IMR-90 (cell line): ENCODE measurements around the gene CELSR2. TPM values are rescaled to one million over a fixed set of nuclear protein-coding genes. Genes with fewer than 3 reads are reported as not detected.

ENCODE experiments used
- ATAC-seq: fragments of 200-7000 bp; cut with Tn5 transposase; 2 replicates; pipeline ENCODE4 v1.9.1; 2020; ENCODE audit warnings: low read depth, mild to moderate bottlenecking, moderate library complexity
- BruUV-seq: library from RNA; stranded (reverse); fragments of 400-500 nt; replicated peaks from 2 replicates; lab custom pipeline; 2021; lab: Mats Ljungman, UMichigan
- CTCF ChIA-PET: fragments of 300-600 bp; formaldehyde crosslinking; extraction: SDS; loops from one replicate; lab custom pipeline; 2021; ENCODE audit warnings: antibody characterized with exemption; lab: Yijun Ruan, JAX
- POLR2A ChIA-PET: fragments of 300-600 bp; sonication (Branson Sonifier 250); formaldehyde crosslinking; loops from one replicate; lab custom pipeline; 2022; ENCODE audit warnings: antibody characterized with exemption; ENCODE audit not compliant: unreplicated experiment; lab: Charles Lee
- DNase-seq: peaks from one replicate; pipeline ENCODE4 v3.0.0; 2013
- H2AFZ ChIP-seq: replicated peaks from 2 replicates; pipeline ENCODE3; 2013; ENCODE audit warnings: low read length, mild to moderate bottlenecking; ENCODE audit not compliant: poor library complexity
- H2AK5ac ChIP-seq: 2 replicates; pipeline ENCODE4 v1.6.1; 2013; ENCODE audit warnings: low read depth, low read length, inconsistent platforms
- H2AK9ac ChIP-seq: replicated peaks from 2 replicates; pipeline ENCODE3; 2013; ENCODE audit warnings: mild to moderate bottlenecking, low read depth, low read length, moderate library complexity; ENCODE audit not compliant: poor library complexity
- H2BK120ac ChIP-seq: 2 replicates; pipeline ENCODE4 v1.6.1; 2013; ENCODE audit warnings: low read depth, low read length, inconsistent platforms
- H2BK15ac ChIP-seq: 3 replicates; pipeline ENCODE4 v1.6.1; 2013; ENCODE audit warnings: low read depth, low read length, inconsistent platforms
- H2BK20ac ChIP-seq: 2 replicates; pipeline ENCODE4 v1.6.1; 2013; ENCODE audit warnings: low read depth, mild to moderate bottlenecking, inconsistent platforms, low read length, moderate library complexity
- H2BK5ac ChIP-seq: 2 replicates; pipeline ENCODE4 v1.6.1; 2013; ENCODE audit warnings: mild to moderate bottlenecking, low read depth, low read length, inconsistent platforms; ENCODE audit not compliant: poor library complexity, severe bottlenecking
- H3K14ac ChIP-seq: replicated peaks from 2 replicates; pipeline ENCODE4 v1.6.1; 2013; ENCODE audit warnings: low read depth, low read length, inconsistent platforms
- H3K18ac ChIP-seq: 2 replicates; pipeline ENCODE4 v1.6.1; 2013; ENCODE audit warnings: low read depth, low read length, control low read depth
- H3K23ac ChIP-seq: 2 replicates; pipeline ENCODE4 v1.6.1; 2013; ENCODE audit warnings: low read depth, low read length, inconsistent platforms
- H3K27ac ChIP-seq: 2 replicates; pipeline ENCODE4 v1.5.1; 2013; ENCODE audit warnings: mild to moderate bottlenecking, control low read depth, low read length; ENCODE audit not compliant: insufficient read depth
- H3K27me3 ChIP-seq: 2 replicates; pipeline ENCODE4 v1.6.1; 2013; ENCODE audit warnings: low read length; ENCODE audit not compliant: control insufficient read depth, insufficient read depth
- H3K36me3 ChIP-seq: 2 replicates; pipeline ENCODE4 v1.6.1; 2013; ENCODE audit warnings: low read length, mixed read lengths; ENCODE audit not compliant: control insufficient read depth, insufficient read depth
- H3K4ac ChIP-seq: 2 replicates; pipeline ENCODE4 v1.6.1; 2013; ENCODE audit warnings: low read depth, low read length, inconsistent platforms
- H3K4me1 ChIP-seq: 2 replicates; pipeline ENCODE4 v1.6.1; 2013; ENCODE audit warnings: low read length, mixed read lengths; ENCODE audit not compliant: control insufficient read depth, insufficient read depth
- H3K4me2 ChIP-seq: 2 replicates; pipeline ENCODE4 v1.6.1; 2013; ENCODE audit warnings: low read depth, mild to moderate bottlenecking, control low read depth, low read length, moderate library complexity
- H3K4me3 ChIP-seq: 2 replicates; pipeline ENCODE4 v1.5.1; 2013; ENCODE audit warnings: low read depth, mild to moderate bottlenecking, control low read depth, low read length, moderate library complexity; ENCODE audit not compliant: insufficient read depth
- H3K56ac ChIP-seq: 2 replicates; pipeline ENCODE4 v1.6.1; 2013; ENCODE audit warnings: low read length, inconsistent platforms; ENCODE audit not compliant: insufficient read depth; ENCODE audit errors: extremely low read depth
- H3K79me1 ChIP-seq, 2 experiments: 2 replicates each; pipeline ENCODE4 v1.6.1; 2013; ENCODE audit warnings: low read length in 2 of 2, inconsistent platforms in 1 of 2, low read depth in 1 of 2
- H3K9ac ChIP-seq: 2 replicates; pipeline ENCODE4 v1.6.1; 2013; ENCODE audit warnings: low read depth, low read length, control low read depth
- H3K9me1 ChIP-seq: 2 replicates; pipeline ENCODE4 v1.6.1; 2013; ENCODE audit warnings: low read length, inconsistent platforms; ENCODE audit not compliant: insufficient read depth
- H3K9me3 ChIP-seq: 2 replicates; pipeline ENCODE4 v1.6.1; 2013; ENCODE audit warnings: low read length; ENCODE audit not compliant: control insufficient read depth, insufficient read depth
- H4K20me1 ChIP-seq: 2 replicates; pipeline ENCODE4 v1.6.1; 2013; ENCODE audit warnings: low read length, inconsistent platforms; ENCODE audit not compliant: insufficient read depth
- H4K5ac ChIP-seq: 2 replicates; pipeline ENCODE4 v1.6.1; 2013; ENCODE audit warnings: mild to moderate bottlenecking, low read depth, low read length, control low read depth
- H4K8ac ChIP-seq, 2 experiments: 2 replicates each; pipeline ENCODE4 v1.6.1; 2013; ENCODE audit warnings: low read depth in 2 of 2, low read length in 2 of 2, control low read depth in 1 of 2, inconsistent platforms in 1 of 2
- H4K91ac ChIP-seq: 2 replicates; pipeline ENCODE4 v1.6.1; 2013; ENCODE audit warnings: low read depth, low read length, inconsistent platforms; ENCODE audit not compliant: insufficient read depth
- CHD1 ChIP-seq: IDR thresholded peaks from 2 replicates; pipeline ENCODE4 v1.6.1; 2012; ENCODE audit warnings: low read depth, low read length, improper control_type of control experiment
- USF2 ChIP-seq: fragments of 150-350 bp; IDR thresholded peaks from 2 replicates; pipeline ENCODE4 v1.6.1; 2017; ENCODE audit warnings: mild to moderate bottlenecking, antibody characterized with exemption, low read length, low read depth
- WGBS, 2 experiments: methylation state at CpG; one replicate each; pipeline versions ENCODE4 v1.1.5 to v1.1.7; 2013; ENCODE audit warnings: missing lambda C conversion rate in 2 of 2; ENCODE audit not compliant: insufficient read length in 1 of 2; ENCODE audit errors: extremely low coverage in 2 of 2; 5-methylcytosine and 5-hydroxymethylcytosine counted together
- dilution Hi-C: fragments of 300-500 bp; cut with HindIII; formaldehyde crosslinking; loops from one replicate; pipeline ENCODE4 v1.14.3; 2018; ENCODE audit warnings: low sequenced_read_pairs; ENCODE audit not compliant: unreplicated experiment
- in situ Hi-C: fragments of 300-500 bp; cut with MboI; formaldehyde crosslinking; loops from 3 replicates; pipeline ENCODE4 v1.14.3; 2019; ENCODE audit warnings: low sequenced_read_pairs, inconsistent platforms, mixed read lengths
- intact Hi-C: fragments of 100-400 bp; cut with micrococcal nuclease; formaldehyde crosslinking; loops from 2 replicates; pipeline ENCODE4 v1.10.0; 2022
- polyA plus RNA-seq, 3 experiments: library from polyadenylated mRNA; depleted of rRNA; stranded (reverse); fragments of >200 nt; gene quantifications; 2 replicates each; pipeline ENCODE4 v1.2.3, GENCODE V29; 2012; ENCODE audit warnings: low replicate concordance in 1 of 3
- total RNA-seq: library from RNA; depleted of rRNA; stranded (reverse); fragments of >200 nt; gene quantifications from 2 replicates; pipeline ENCODE4 v1.2.3, GENCODE V29; 2012

Gene CELSR2
- total and polyA plus RNA-seq, 2 of the 4 experiments (the other 2 are of a cell fraction): 1.3 to 5.3 TPM

GRCh38 chr1:109251277-109252166 is 2.2 kb downstream of the CELSR2 start (continued):
- no peak for TF ChIP-seq CHD1

GRCh38 chr1:109252167-109252892 is 3.0 kb downstream of the CELSR2 start:
- no peak overlapping the region for H3K27ac ChIP-seq
- H2AK9ac ChIP-seq: no peak overlapping the region
- H3K4me1 ChIP-seq: peaks cover 22% of the 10 kb centered on the region
- no peaks in the 10 kb centered on the region for H3K27me3 ChIP-seq
- TF ChIP-seq USF2: no peak
- no peaks in the 10 kb centered on the region for H3K9me3 ChIP-seq
- DNase-seq: no peak
- no peak overlapping the region for H3K4ac ChIP-seq
- dilution Hi-C loops (no loop called here), intact Hi-C loops (no loop called here), in situ Hi-C loops (no loop called here)
- H3K36me3 ChIP-seq: no peaks in the 10 kb centered on the region
- no peak overlapping the region for H4K8ac ChIP-seq
- H4K20me1 ChIP-seq: no peaks in the 10 kb centered on the region
- H3K14ac ChIP-seq: no peak overlapping the region
- TSS peak; percentile 56 for BruUV-seq
- CTCF ChIA-PET: no interaction called here
- no peaks in the 10 kb centered on the region; the same call in 1 of the 2 replicates for H3K9me1 ChIP-seq
- H2BK20ac ChIP-seq: no peak overlapping the region
- H2BK15ac ChIP-seq: no peak overlapping the region
- H2AK5ac ChIP-seq: no peak overlapping the region; the same call in 1 of the 2 replicates
- POLR2A ChIA-PET: no interaction called here
- no peak overlapping the region for H4K5ac ChIP-seq
- H3K18ac ChIP-seq: no peak overlapping the region
- H3K56ac ChIP-seq: no peak overlapping the region
- no peak overlapping the region for H3K4me2 ChIP-seq
- no peak overlapping the region for H3K23ac ChIP-seq
- no peak overlapping the region for H3K9ac ChIP-seq
- ATAC-seq: no peak
- H4K91ac ChIP-seq: no peak overlapping the region
- no peak overlapping the region for H3K4me3 ChIP-seq
- H2BK120ac ChIP-seq: no peak overlapping the region
- no peak overlapping the region for H2AFZ ChIP-seq
- 0 out of 4 replicates have a peak, but pooled peaks cover 0 to 8% of the 10 kb centered on the region in 2 experiments for H3K79me1 ChIP-seq
- H2BK5ac ChIP-seq: no peak overlapping the region
- WGBS, 2 experiments: 100% methylated on average over 27 of the region's 31 CpGs; no CpG with 5 or more reads in 1 of the 2 experiments
